HG03354 (cell line): Measurements from ENCODE around the gene GRAP.
"Not testable (repeated sequence)": the region's sequence is repeated elsewhere in the genome, so short reads cannot be mapped to it uniquely, and the experiment has no call there.

Experiments
- ATAC-seq: cut with Tn5 transposase; IDR thresholded peaks from one replicate; pipeline ENCODE4 v1.9.1; 2021; ENCODE audit warnings: mild to moderate bottlenecking; ENCODE audit not compliant: unreplicated experiment, poor library complexity, severe bottlenecking

The GRAP gene

GRCh38 chr17:19044643-19045042 is 2.1 kb downstream of the GRAP start:
- ATAC-seq: not testable (repeated sequence)

- not testable (repeated sequence) for ATAC-seq
Measured at GRCh38 chr17:19043032-19043431, 3.7 kb downstream of the GRAP start.

- not testable (repeated sequence) for ATAC-seq
Measured at GRCh38 chr17:19042369-19042768, 4.4 kb downstream of the GRAP start.

GRCh38 chr17:19041871-19042270 is 4.9 kb downstream of the GRAP start:
- ATAC-seq: not testable (repeated sequence)

- ATAC-seq: not testable (repeated sequence)
Measured at GRCh38 chr17:19040350-19040749, 6.4 kb downstream of the GRAP start.

- ATAC-seq: not testable (repeated sequence)
Measured at GRCh38 chr17:19038730-19039129, 8.0 kb downstream of the GRAP start.

GRCh38 chr17:19038007-19038406 is 8.8 kb downstream of the GRAP start:
- ATAC-seq: not testable (repeated sequence)

GRCh38 chr17:19037547-19037946 is 9.2 kb downstream of the GRAP start:
- ATAC-seq: not testable (repeated sequence)

- peak; percentile 41 for ATAC-seq
Measured at GRCh38 chr17:19036186-19036585, 10.6 kb downstream of the GRAP start.

- ATAC-seq: peak; percentile 52
Measured at GRCh38 chr17:19032377-19032988, 14.3 kb downstream of the GRAP start.

- not testable (repeated sequence) for ATAC-seq
Measured at GRCh38 chr17:19031729-19032128, 15.0 kb downstream of the GRAP start.

GRCh38 chr17:19030771-19031449 is 15.8 kb downstream of the GRAP start:
- ATAC-seq: not testable (repeated sequence)

GRCh38 chr17:19029740-19030139 is 17.0 kb downstream of the GRAP start:
- not testable (repeated sequence) for ATAC-seq

GRCh38 chr17:19028671-19029070 is 18.1 kb downstream of the GRAP start:
- not testable (repeated sequence) for ATAC-seq

GRCh38 chr17:19024101-19025078 is 22.4 kb downstream of the GRAP start:
- ATAC-seq: no peak

- ATAC-seq: no peak
Measured at GRCh38 chr17:19023209-19023999, 23.4 kb downstream of the GRAP start.

GRCh38 chr17:19022747-19023146 is 24.0 kb downstream of the GRAP start:
- no peak for ATAC-seq

- ATAC-seq: no peak
Measured at GRCh38 chr17:19022128-19022527, 24.6 kb downstream of the GRAP start.

GRCh38 chr17:19021622-19022083 is 25.1 kb downstream of the GRAP start:
- no peak for ATAC-seq
